Middle frontal gyrus (tissue), 1 donor: ENCODE data around the gene DHX15.
"Not testable (repeated sequence)": the region's sequence is repeated elsewhere in the genome, so short reads cannot be mapped to it uniquely, and the experiment has no call there.

Experiments used
- DNase-seq: peaks from one replicate; pipeline ENCODE4 v3.0.0-alpha.2; 2015; ENCODE audit warnings: low spot score; ENCODE audit errors: extremely low spot score

Gene DHX15

GRCh38 chr4:24550441-24551175 is 33.7 kb downstream of the DHX15 start:
- DNase-seq, result no peak

GRCh38 chr4:24547979-24548378 is 36.4 kb downstream of the DHX15 start:
- DNase-seq, result no peak

DNA sequence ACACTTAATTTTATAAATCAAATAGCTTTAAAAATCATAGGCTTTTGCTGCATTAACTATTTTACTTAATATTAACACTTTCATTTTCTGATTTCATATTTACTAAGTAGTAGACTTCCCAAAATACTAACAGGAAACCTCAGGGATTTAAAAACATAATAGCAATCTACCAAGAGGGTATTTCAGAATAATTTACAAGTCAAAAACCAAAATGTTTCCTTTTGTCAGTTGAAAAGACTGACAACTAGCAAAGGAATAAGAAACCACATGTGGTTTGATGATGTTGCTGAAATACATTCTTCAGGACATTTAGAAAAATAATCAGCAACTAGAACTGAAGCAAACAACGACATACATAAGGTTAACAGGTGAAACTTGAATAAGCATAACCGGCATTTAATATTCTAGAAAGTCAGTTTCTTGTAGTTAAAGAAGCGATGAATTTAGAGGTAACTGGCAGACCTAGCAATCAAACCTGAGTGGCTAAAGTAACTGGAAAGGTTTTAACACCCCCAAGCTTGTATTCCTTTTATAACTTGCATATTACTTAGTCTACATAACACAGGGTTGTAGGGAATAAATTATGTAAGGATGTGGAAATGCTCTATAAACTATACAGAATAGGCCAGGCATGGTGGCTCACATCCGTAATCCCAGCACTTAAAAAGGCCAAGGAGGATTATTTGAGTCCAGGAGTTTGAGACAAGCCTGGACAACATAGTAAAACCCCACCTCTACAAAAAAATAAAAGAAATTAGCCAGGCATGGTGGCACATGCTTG is 40.0 kb downstream of the DHX15 start:
- no peak for DNase-seq

DNA sequence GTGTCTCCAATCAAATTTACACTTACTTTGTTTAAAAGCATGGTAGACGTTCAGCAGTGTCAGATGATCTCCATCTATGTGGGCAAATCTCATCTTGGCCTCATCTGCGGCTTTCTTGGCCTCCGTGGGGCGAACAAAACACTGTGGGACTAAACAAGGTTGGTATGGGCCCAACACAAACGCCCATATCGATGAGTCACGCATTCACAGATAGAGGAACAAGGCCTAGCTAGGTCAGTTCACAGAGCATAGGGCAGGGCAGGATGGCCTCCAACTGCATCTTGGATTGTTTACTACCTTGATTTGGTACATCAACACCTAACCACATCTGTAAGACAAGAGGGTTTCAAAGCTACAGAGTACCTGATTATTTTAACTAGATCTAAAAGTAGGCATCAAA is 47.3 kb downstream of the DHX15 start:
- no peak for DNase-seq

- DNase-seq, result no peak
These were observed 49.0 kb downstream of the DHX15 start for GRCh38 chr4:24535399-24535798.

GRCh38 chr4:24533364-24533763 is 51.0 kb downstream of the DHX15 start:
- no peak for DNase-seq

DNA sequence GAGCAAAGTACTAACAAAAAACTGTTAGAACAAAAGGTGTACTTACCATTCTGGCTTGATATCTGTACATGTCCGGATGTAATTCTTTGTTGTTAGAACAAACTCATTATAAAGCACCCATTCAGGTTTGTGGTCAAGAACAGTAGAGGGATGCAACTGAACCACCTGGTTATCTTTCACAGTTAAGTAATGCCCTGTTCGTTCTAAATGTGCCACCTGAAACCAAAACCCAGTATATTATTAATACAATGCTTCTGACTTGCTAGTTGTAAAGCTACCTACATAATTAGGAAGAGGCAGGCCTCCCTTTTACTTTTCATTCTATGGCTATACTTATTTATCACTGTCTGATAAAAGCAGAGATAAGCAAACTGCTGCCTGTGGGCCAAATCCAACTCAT is 54.8 kb downstream of the DHX15 start:
- no peak for DNase-seq

DNA sequence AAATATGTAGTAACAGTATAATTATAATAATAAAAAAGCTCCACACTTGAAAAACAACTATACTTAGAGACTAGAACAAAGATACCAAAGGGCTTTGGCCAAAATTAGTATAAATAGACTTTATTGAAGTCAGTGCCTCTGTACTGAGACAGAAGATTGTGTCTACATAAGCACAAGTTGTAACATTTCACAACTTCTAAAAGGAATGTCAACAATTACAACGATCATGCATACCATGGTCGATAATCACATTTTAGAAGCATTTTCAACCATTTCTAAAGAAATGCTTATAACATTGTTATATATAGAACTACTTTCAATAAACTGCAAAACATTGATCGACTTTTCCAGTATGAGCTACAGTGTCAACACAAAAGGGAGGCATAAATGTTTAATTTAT is 57.0 kb downstream of the DHX15 start:
- DNase-seq, result no peak

DNA sequence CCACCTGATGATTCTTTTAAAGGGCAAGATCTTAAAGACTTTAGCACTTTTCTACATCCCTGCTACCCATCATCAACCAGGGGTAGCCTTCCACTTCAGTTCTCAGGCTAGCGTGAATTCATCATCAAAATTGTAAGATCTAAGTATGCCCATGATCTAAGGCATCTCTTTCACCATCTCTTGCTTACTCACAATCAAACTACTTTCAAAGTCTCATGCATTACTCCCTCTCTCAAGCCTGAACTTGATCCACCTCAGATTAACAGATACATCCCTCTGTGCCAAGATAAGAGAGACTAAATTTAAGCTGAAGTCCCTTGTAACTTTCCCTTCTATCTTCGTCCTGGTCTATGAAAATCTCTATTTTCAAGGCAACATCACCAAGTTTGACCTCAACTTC is 62.8 kb downstream of the DHX15 start:
- DNase-seq, result no peak

DNA sequence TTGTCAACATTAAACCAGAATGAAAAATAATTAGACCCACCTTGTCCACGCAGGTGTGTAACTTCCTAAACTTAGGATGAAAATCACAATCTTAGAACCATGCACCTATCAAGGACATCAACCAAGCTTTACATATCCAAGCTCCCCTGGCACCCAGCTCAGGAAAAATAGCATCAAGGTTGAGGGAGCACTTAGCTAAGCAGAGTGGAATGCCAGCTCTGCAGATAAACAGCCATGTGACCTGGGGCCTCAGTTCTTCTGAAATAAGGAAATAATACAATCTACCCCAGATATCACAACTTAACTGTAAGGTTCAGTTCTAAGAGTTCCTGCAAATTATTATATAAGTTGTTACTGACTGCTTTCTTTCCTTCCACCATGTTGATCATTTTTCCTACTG is 64.7 kb downstream of the DHX15 start:
- no peak for DNase-seq

DNA sequence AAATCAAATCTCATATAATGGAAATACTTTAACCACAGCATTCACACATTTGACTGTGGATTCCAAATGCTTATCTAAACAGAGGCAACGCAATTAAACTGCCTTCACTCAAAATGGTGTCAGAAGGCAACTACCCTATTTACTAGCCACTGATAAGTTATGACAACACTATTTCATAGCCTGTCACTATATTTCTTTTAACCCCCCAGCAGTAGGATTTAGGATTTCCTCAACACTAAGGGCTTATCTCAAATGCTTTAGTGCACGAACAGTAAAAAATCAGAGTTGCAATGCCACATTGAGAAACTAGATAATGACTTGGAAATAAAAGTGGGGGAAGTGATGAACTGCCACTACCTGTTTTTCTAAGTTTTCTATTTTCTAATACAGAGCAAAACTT is 66.7 kb downstream of the DHX15 start:
- DNase-seq, result no peak

DNA sequence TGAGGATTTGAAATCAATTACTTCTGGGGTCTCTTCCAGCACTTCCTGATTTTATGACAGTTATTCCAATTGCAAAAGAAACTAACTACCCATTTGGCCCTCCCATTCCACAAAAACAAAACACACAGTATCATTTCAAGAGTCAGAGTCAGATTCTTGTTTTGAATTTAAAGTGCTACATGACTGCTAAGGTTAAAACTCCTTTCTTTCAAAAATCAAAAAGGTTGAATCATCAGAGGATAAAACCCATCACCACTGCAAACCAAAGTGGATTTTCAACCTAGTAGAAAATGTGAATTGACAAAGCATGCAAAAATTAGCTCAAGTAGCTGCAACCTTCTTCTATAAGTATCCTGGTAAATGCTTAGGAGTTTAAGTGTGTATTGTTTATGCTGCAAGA is 67.4 kb downstream of the DHX15 start:
- DNase-seq, result no peak

- DNase-seq, result no peak
These were observed 68.7 kb downstream of the DHX15 start for GRCh38 chr4:24515698-24516097.

DNA sequence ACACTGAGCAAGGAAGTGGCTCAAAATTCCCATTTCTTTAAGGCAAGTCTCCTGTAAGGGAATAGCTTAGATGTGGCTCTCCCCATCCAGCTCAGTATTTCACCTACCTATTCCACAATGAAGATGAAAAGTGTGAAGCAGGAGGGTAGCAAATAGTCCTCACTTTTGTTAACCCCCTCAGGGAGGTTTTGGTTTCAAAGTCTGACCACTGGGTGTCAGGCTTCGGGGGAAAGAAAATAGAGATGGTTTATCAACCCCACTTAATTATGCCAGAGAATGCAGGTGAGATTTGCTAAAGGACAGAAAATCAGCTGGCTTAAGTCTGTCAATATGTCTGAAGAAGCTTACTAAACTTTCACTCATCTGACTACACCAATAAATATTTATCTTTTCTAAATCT is 69.5 kb downstream of the DHX15 start:
- no peak for DNase-seq

GRCh38 chr4:24513718-24514117 is 70.6 kb downstream of the DHX15 start:
- DNase-seq, result no peak

GRCh38 chr4:24511371-24512063 is 72.8 kb downstream of the DHX15 start:
- DNase-seq, result no peak

GRCh38 chr4:24510091-24510490 is 74.3 kb downstream of the DHX15 start:
- no peak for DNase-seq

GRCh38 chr4:24508541-24508940 is 75.8 kb downstream of the DHX15 start:
- no peak for DNase-seq

GRCh38 chr4:24507439-24507838 is 76.9 kb downstream of the DHX15 start:
- no peak for DNase-seq

GRCh38 chr4:24503090-24503489 is 81.3 kb downstream of the DHX15 start:
- DNase-seq, result not testable (repeated sequence)

GRCh38 chr4:24497221-24497620 is 87.1 kb downstream of the DHX15 start:
- DNase-seq, result no peak

GRCh38 chr4:24496597-24496996 is 87.8 kb downstream of the DHX15 start:
- DNase-seq, result no peak
